Stimulated activated CD4-positive, alpha-beta T cell treated with anti-CD3 and anti-CD28 coated beads, Interleukin-15, amount 100 ng/mL, for 24 hours (primary cell): Measurements from ENCODE around the gene ABHD1.
"Not testable (repeated sequence)": the region's sequence is repeated elsewhere in the genome, so short reads cannot be mapped to it uniquely, and the experiment has no call there.

ENCODE experiments used
- DNase-seq: peaks from one replicate; pipeline ENCODE4 v3.0.0-alpha.2; 2020

ABHD1 gene

GRCh38 chr2:27111392-27112078 is 12.1 kb upstream of the ABHD1 start:
- not testable (repeated sequence) for DNase-seq

DNA sequence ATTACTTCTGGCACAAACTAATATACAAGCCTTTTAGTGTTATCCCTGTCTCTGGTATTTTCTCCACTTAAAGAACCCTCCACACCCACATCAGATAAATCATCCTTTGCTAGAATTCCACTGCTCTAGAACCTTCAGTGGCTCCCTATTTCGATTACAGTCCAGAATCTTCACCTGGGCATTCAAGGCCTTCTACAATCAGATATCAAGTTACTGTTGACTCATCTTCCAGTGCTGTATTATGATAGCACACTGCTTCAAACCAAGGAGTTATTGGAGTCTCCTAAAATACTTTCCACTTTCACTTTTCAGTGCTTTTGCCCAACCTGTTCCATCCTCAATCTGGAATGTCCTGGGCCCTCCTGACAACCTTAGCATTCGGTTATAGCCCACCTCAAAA is 8.1 kb upstream of the ABHD1 start:
- no peak for DNase-seq

- no peak for DNase-seq
Observed at GRCh38 chr2:27117995-27118524, 5.6 kb upstream of the ABHD1 start.

GRCh38 chr2:27118525-27119329 is 4.9 kb upstream of the ABHD1 start, which contains the start of gene CGREF1:
TSS of gene CGREF1 (minus strand) at chr2:27119128. CDS start at chr2:27104366, 14,762 bp downstream.
- DNase-seq: peak; percentile 46

GRCh38 chr2:27119330-27119670 is 4.3 kb upstream of the ABHD1 start:
- not testable (repeated sequence) for DNase-seq

GRCh38 chr2:27121906-27122305 is 1.7 kb upstream of the ABHD1 start:
- DNase-seq: no peak

DNA sequence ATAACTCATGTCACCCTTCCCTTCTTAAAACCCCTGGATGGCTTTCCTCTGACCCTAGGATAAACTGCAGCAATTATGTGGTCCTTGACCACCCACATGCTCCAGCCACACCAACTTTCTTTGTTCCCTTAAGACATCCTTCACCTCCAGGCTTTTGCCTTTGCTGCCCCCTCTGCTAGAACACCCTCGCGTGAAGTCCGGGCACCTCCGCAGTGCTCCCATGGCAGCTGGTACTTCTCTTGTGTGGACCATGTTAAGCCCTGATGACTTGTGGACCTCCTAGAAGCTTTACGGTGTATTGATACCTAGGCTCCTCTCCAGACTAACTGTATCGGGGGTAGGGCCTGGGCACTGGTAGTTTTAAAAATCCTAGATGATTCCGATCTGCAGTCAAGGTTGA is 824 bp upstream of the ABHD1 start:
- no peak for DNase-seq

DNA sequence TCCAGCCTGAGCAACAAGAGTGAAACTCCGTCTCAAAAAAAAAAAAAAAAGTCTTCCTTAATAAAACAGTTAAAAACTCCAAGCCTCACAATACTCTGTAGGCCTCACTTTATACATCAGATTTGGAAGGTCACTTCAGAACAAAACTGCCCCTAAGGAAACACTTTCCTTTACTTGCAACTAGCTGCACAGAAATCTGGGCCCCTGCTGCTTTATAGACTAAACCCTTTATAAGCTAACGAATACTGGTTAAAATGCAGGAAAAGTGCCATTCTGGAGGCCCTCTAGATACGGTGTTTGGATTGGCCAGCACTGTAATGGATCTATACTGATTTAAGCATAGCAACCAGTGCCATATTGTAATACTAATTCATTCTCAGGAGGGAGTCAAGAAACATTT is 1.5 kb downstream of the ABHD1 start:
- no peak for DNase-seq

- DNase-seq: no peak
Observed at GRCh38 chr2:27126252-27126710, 2.7 kb downstream of the ABHD1 start.

DNA sequence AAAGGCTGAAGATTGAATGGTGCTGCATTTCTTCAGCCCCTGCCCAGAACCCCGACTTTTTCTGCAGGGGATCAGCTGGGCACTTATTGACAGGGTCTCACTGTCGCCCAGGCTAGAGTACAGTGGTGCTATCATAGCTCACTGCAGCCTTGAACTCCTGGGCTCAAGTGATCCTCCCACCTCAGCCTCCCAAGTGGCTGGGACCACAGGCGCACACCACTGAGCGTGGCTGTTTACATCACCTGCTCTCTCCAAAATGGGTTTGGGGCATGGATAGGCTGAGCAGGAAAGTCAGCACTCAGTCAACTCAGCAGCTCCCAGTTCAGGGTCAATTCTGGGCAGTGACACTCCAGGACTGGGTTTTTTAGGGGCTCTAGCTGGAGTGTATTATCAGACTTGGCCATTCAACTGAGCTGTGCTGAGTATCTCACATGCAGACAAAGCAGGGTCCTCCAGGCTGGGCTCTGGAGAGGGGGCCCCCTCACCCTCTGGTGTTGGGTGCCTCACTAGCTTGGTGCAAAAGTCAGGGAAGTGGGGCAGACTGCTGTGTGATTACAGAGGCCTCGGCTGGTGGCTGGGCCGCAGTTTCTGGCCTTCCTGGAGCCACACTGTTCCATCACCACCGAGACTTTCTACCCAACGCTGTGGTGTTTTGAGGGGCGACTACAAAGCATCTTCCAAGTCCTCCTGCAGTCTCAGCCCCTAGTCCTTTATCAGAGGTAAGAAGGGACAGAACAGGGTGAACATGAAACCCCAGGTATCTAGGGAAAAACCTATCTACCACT is 4.5 kb downstream of the ABHD1 start:
- no peak for DNase-seq

GRCh38 chr2:27128668-27129571 is 5.3 kb downstream of the ABHD1 start:
- no peak for DNase-seq

GRCh38 chr2:27130396-27130795 is 6.8 kb downstream of the ABHD1 start:
- DNase-seq: no peak

- DNase-seq: no peak
Observed at GRCh38 chr2:27131429-27131828, 7.8 kb downstream of the ABHD1 start.

DNA sequence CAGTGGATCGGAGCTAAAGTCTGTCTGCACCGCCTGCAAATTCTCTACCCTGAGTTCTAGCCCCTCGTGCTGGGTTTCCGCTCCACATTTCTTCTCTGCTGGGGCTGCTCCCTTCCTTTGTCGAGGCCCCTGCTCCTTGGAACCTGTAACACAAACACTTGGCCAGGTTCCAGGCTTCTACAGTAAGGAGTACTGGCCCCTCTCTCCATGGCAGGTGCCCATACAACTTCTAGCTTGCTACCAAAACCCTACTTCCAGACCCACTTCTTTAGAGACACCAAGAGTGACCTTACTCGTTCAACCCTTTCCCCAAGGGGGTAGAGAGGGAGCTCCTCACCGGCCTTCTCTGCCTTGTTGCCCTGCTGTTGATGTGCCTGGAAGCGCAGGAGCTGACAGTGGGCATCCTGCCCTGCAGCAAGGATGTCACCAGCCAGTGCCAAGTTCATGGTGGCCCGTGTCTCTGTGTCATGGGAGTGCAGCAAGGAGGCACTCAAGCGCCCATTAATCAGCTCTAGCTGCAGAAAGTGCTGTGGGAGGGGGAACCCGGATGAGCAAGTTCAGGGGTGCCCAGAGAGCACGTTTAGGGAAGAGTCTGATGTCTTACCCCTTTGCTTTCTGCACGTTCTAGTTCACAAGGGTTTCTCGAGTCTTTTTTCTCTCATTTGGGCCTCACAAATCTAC is 9.7 kb downstream of the ABHD1 start:
- DNase-seq: peak; percentile 47

GRCh38 chr2:27133905-27134780 is 10.5 kb downstream of the ABHD1 start, which contains the start of gene PREB:
TSS of gene PREB (minus strand) at chr2:27134636. CDS start at chr2:27134421, 215 bp downstream.
- DNase-seq: peak; percentile 99

- no peak for DNase-seq
Observed at GRCh38 chr2:27134781-27135477, 11.3 kb downstream of the ABHD1 start.

- DNase-seq: no peak
Observed at GRCh38 chr2:27135478-27135955, 11.9 kb downstream of the ABHD1 start.

- no peak for DNase-seq
Observed at GRCh38 chr2:27136751-27137150, 13.1 kb downstream of the ABHD1 start.

- no peak for DNase-seq
Observed at GRCh38 chr2:27137322-27137935, 13.8 kb downstream of the ABHD1 start.
